Rectal smooth muscle tissue (tissue), 1 donor: ENCODE measurements around the gene KCNIP3.
"Not testable (repeated sequence)": the region's sequence is repeated elsewhere in the genome, so short reads cannot be mapped to it uniquely, and the experiment has no call there.

Experiments used
- H3K27ac ChIP-seq: one replicate; pipeline ENCODE4 v1.7.0; 2013; ENCODE audit warnings: low read depth, low read length, inconsistent platforms
- H3K27me3 ChIP-seq: one replicate; pipeline ENCODE4 v1.7.0; 2013; ENCODE audit warnings: low read length; ENCODE audit not compliant: control insufficient read depth, insufficient read depth
- H3K36me3 ChIP-seq: one replicate; pipeline ENCODE4 v1.7.0; 2013; ENCODE audit warnings: low read length; ENCODE audit not compliant: control insufficient read depth, insufficient read depth
- H3K4me1 ChIP-seq: one replicate; pipeline ENCODE4 v1.7.0; 2013; ENCODE audit warnings: low read length; ENCODE audit not compliant: control insufficient read depth, insufficient read depth
- H3K4me3 ChIP-seq: one replicate; pipeline ENCODE4 v1.7.0; 2013; ENCODE audit warnings: low read length
- H3K9ac ChIP-seq: one replicate; pipeline ENCODE4 v1.7.0; 2013; ENCODE audit warnings: low read length

The KCNIP3 gene

DNA sequence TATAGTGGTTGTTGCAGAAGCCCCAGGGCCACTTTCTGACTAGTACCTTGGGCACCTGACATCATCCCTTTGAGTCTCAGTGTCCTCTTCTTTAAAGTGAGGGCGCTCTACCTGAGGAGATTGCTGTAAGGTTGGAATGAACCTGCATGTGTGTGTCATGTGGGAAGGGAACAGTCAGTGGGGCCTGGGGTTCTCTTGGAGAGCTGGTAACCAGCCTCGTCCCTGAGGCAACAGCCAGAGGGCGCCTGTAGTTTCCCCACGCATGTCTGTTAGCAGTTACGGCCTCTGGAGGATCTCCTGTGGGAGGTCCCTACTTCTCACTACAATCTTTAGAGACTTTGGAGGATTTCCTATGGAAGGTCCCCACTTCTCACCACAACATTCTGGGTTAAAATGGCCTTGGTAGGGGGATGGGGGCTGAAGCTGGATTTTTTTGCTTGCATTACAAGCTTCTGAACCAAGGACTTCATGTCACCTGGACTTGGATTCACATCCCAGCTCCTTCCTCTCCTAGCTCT lies 106.1 kb downstream of the KCNIP3 start:
- not testable (repeated sequence) for H3K4me1 ChIP-seq, H3K27ac ChIP-seq, H3K36me3 ChIP-seq, H3K27me3 ChIP-seq, H3K9ac ChIP-seq
- H3K4me3 ChIP-seq: peak overlapping the region; percentile 96

DNA sequence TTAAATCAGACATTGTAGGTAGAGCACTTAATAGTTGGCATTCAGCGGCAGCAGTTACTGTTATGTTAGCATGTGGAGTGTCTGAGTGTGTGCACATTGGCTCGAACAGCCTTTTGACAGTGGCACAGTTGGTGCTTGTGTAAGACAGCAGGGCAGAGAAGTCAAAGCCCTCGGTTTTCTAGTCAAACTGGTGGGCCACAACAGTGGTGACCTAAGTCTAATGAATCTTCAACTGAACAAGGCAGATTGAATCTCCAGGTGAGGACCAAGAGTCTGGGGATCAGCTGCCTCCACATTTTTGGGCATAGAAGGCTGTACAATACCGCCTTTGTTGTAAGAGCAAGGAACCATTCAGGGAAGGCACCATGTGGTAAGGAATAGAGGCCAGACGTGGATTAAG lies 106.7 kb downstream of the KCNIP3 start:
- H3K4me3 ChIP-seq, H3K27me3 ChIP-seq, H3K4me1 ChIP-seq, H3K9ac ChIP-seq, H3K36me3 ChIP-seq, H3K27ac ChIP-seq: not testable (repeated sequence)

DNA sequence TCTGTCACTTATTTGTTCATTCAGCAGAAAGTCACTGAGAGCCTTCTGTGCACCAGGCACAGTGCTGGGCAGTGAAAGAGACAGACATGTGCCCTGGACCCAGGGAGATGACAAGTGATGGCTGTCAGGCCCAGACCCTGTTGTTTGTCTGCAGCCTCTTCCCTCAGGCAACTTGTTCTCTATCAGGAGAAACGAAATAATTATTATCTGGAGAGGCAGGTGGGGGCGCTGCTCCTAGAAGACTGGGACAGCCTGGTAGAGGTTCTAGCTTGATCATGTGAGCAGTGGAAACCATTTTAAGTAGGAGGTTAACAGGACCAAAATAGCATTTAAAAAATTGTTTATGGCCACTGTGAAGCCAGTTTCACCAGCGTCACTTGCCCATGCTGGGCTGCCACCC lies 107.5 kb downstream of the KCNIP3 start:
- not testable (repeated sequence) for H3K4me1 ChIP-seq, H3K27me3 ChIP-seq, H3K36me3 ChIP-seq, H3K27ac ChIP-seq, H3K4me3 ChIP-seq, H3K9ac ChIP-seq

GRCh38 chr2:95411239-95411638 lies 114.1 kb downstream of the KCNIP3 start:
- not testable (repeated sequence) for H3K27ac ChIP-seq, H3K9ac ChIP-seq, H3K36me3 ChIP-seq, H3K4me3 ChIP-seq, H3K27me3 ChIP-seq, H3K4me1 ChIP-seq

GRCh38 chr2:95414015-95414594 lies 117.0 kb downstream of the KCNIP3 start:
- H3K4me1 ChIP-seq, H3K9ac ChIP-seq, H3K36me3 ChIP-seq, H3K27ac ChIP-seq, H3K4me3 ChIP-seq, H3K27me3 ChIP-seq: not testable (repeated sequence)

DNA sequence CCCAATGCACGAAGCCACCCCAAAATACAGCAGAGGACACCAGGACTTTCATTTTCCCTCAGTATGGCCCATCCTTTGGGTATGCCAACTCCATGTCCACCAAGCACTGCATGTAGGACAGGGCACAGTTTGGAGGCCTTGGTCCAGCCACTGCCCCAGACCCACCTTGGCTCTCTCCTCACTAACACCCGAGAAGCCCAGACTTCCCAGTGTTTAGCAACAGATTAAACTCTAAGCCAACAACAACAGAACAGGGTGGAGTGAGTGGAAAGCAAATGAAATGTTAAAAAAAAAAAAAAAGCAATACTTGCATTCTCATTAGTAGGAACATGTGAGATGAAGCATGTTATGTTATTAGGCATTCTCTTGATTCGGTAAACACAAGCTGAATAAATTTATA lies 118.0 kb downstream of the KCNIP3 start:
- H3K27ac ChIP-seq, H3K4me3 ChIP-seq, H3K9ac ChIP-seq, H3K27me3 ChIP-seq, H3K36me3 ChIP-seq, H3K4me1 ChIP-seq: not testable (repeated sequence)

- not testable (repeated sequence) for H3K9ac ChIP-seq, H3K27me3 ChIP-seq, H3K36me3 ChIP-seq, H3K27ac ChIP-seq, H3K4me1 ChIP-seq, H3K4me3 ChIP-seq
These were observed 118.4 kb downstream of the KCNIP3 start for GRCh38 chr2:95415561-95415960.

GRCh38 chr2:95427196-95427867 lies 130.2 kb downstream of the KCNIP3 start:
- H3K4me1 ChIP-seq, H3K27ac ChIP-seq, H3K36me3 ChIP-seq, H3K4me3 ChIP-seq, H3K9ac ChIP-seq, H3K27me3 ChIP-seq: not testable (repeated sequence)

GRCh38 chr2:95429748-95430467 lies 132.8 kb downstream of the KCNIP3 start:
- H3K27me3 ChIP-seq, H3K27ac ChIP-seq, H3K4me1 ChIP-seq, H3K4me3 ChIP-seq, H3K9ac ChIP-seq, H3K36me3 ChIP-seq: not testable (repeated sequence)

GRCh38 chr2:95433373-95433772 lies 136.2 kb downstream of the KCNIP3 start:
- not testable (repeated sequence) for H3K36me3 ChIP-seq, H3K27ac ChIP-seq, H3K9ac ChIP-seq, H3K4me1 ChIP-seq, H3K4me3 ChIP-seq, H3K27me3 ChIP-seq

- not testable (repeated sequence) for H3K27ac ChIP-seq, H3K27me3 ChIP-seq, H3K4me3 ChIP-seq, H3K36me3 ChIP-seq, H3K4me1 ChIP-seq, H3K9ac ChIP-seq
These were observed 136.8 kb downstream of the KCNIP3 start for GRCh38 chr2:95433973-95434372.

DNA sequence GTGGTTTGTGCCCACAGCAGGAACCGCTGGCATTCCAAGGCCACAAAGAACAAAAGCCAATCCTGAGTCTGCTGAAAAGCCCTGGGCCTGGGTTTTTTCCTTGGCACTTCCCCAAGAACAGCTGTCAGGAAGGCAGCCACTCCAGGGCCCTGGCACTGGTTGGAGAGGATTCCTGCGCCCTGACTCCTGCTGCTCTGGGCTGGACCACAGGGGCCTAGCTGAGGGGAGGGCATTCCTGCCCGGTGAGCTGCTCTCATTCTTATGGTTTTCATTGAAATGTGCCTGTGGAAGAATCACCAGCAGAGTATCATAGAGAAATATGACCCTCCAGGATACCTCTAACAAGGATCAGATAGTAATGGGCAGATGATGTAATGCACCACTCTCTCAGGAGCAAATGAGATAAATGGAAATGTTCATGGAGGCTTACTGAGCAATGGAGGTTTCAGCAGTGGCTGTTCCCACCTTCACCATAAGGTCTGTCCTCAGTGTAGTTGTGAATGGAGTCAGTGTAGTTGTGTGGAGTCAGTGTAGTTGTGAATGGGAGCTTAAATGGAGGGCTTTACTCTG lies 137.4 kb downstream of the KCNIP3 start:
- H3K27ac ChIP-seq, H3K4me1 ChIP-seq, H3K36me3 ChIP-seq, H3K4me3 ChIP-seq, H3K27me3 ChIP-seq, H3K9ac ChIP-seq: not testable (repeated sequence)
